HCT116 (cell line): Measurements from ENCODE around the gene SHANK2.

ENCODE experiments used
- CEBPB ChIP-seq: IDR thresholded peaks from 2 replicates; pipeline ENCODE4 v1.6.1; 2012; ENCODE audit warnings: low read depth
- CTCF ChIP-seq, 3 experiments: fragments of 200-600 bp in 1 of 3; sonication (generic) in 1 of 3; IDR thresholded peaks in 2 of 3; conservative IDR thresholded peaks in 1 of 3; 2 replicates each; pipeline ENCODE4 v1.5.1; 2012 to 2017; ENCODE audit warnings: low read depth in 2 of 3, low read length in 2 of 3, antibody characterized with exemption in 1 of 3, borderline replicate concordance in 1 of 3, control low read depth in 1 of 3, mild to moderate bottlenecking in 1 of 3, mixed read lengths in 1 of 3, mixed run types in 1 of 3, moderate library complexity in 1 of 3; ENCODE audit not compliant: insufficient read depth in 1 of 3
- EZH2 ChIP-seq: fragments of 200-600 bp; sonication (generic); IDR thresholded peaks from 2 replicates; pipeline ENCODE4 v1.6.1; 2017; ENCODE audit warnings: antibody characterized with exemption, mixed run types
- SIN3A ChIP-seq: IDR thresholded peaks from 2 replicates; pipeline ENCODE4 v1.6.1; 2012; ENCODE audit warnings: low read depth
- ZNF274 ChIP-seq: fragments of 200-500 bp; sonication (Bioruptor generic); IDR thresholded peaks from 2 replicates; pipeline ENCODE4 v1.6.1; 2014; ENCODE audit warnings: mild to moderate bottlenecking, low read depth, low read length, inconsistent platforms

GRCh38 chr11:71210861-71211260, 41.5 kb downstream of the SHANK2 start:
- TF ChIP-seq SIN3A (no peak), CTCF (IDR thresholded peaks at IDR 0.05 in 2 of 3, conservative IDR thresholded peaks at IDR 0.05 in 1 of 3; ENCODE audit: borderline replicate concordance in 1 of 3, insufficient read depth in 1 of 3, low read depth in 2 of 3, low read length in 2 of 3) (no peak), ZNF274 (no peak), CEBPB (no peak), EZH2 (no peak)
